ENCODE results near the gene SEC22B. TPM values are rescaled to one million over a fixed set of nuclear protein-coding genes. Genes with fewer than 3 reads are reported as not detected.
"Not testable (repeated sequence)": the region's sequence is repeated elsewhere in the genome, so short reads cannot be mapped to it uniquely, and the experiment has no call there.

Gene SEC22B
- total and polyA plus RNA-seq, 5 experiments from 2014 or later: 15.8 to 49.9 (median 17.8) TPM

DNA sequence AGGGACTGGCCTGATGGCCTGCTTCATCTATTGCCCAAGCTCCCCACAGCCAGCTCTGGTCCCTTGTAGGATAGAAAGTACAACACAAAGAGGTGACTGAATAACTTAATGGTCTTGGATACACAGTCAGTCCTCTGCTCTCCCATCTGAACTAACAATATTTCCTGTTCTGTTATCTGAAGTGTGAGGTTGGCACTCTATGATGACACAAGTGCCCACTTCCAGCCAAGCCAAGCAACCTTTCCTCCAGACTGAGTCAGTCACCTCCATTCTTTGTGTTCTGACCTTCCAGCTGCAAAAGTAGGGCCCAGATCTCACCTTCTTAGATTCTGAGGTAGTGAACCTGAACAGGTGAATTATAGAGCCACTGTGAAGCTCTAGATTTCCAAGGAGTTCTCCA lies 34.5 kb downstream of the SEC22B start:
- DNase-seq, H3K9me3 Mint-ChIP-seq, POLR2A ChIA-PET, H3K27me3 Mint-ChIP-seq, H3K36me3 Mint-ChIP-seq, ATAC-seq: not testable (repeated sequence)
- H3K4me3 Mint-ChIP-seq: peak overlapping the region in 5 of 10 donors; percentile 20 to 62 (median 36)
- H3K27ac Mint-ChIP-seq: peak overlapping the region in 6 of 10 donors; percentile 6 to 61 (median 28)
- peaks cover 9 to 30% (median 20%) of the 10 kb centered on the region in 4 donors for H3K4me1 Mint-ChIP-seq

DNA sequence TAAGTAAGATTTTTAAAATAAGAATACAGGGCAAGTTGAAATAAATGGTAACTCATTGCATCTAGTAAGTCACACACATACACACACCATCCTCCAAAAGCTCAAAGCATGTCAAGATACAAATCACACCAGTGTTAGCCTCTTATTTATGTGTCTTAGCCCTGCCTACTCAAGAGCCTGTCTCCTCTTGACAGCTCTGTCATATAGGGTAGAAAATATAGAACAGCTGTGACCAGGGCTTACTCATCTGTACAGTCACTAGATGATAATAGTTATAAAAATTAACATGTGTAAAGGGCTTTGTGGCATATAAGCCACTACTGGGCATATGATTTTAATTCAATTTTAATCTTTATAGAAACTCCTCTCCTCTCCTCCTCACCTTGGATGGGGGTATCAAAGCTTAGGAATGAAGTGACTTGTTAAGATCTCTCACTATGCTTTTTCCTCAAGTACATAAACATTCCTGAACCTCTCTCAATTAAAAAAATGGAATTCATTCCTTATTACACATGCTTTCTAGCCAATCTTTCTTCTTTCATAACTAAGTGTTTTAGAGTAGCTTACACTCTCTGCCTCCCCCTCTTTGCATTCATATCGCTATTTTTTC lies 35.6 kb downstream of the SEC22B start:
- H3K27ac Mint-ChIP-seq, H3K4me3 Mint-ChIP-seq, DNase-seq, H3K36me3 Mint-ChIP-seq, POLR2A ChIA-PET, H3K27me3 Mint-ChIP-seq, H3K9me3 Mint-ChIP-seq, ATAC-seq: not testable (repeated sequence)
- H3K4me1 Mint-ChIP-seq: peaks cover 9 to 30% (median 20%) of the 10 kb centered on the region in 4 donors

GRCh38 chr1:120136086-120136485 lies 40.2 kb downstream of the SEC22B start:
- H3K4me3 Mint-ChIP-seq, H3K36me3 Mint-ChIP-seq, H3K9me3 Mint-ChIP-seq, POLR2A ChIA-PET, DNase-seq, H3K27ac Mint-ChIP-seq, ATAC-seq, H3K27me3 Mint-ChIP-seq: not testable (repeated sequence)
- peaks cover 0 to 10% (median 0%) of the 10 kb centered on the region in 4 donors for H3K4me1 Mint-ChIP-seq

- POLR2A ChIA-PET, H3K36me3 Mint-ChIP-seq, H3K27me3 Mint-ChIP-seq, H3K4me3 Mint-ChIP-seq, H3K9me3 Mint-ChIP-seq, H3K27ac Mint-ChIP-seq, DNase-seq, ATAC-seq: not testable (repeated sequence)
- peaks cover 0 to 13% (median under 1%) of the 10 kb centered on the region in 4 donors for H3K4me1 Mint-ChIP-seq
Measured at GRCh38 chr1:120133928-120134325, 42.4 kb downstream of the SEC22B start.

DNA sequence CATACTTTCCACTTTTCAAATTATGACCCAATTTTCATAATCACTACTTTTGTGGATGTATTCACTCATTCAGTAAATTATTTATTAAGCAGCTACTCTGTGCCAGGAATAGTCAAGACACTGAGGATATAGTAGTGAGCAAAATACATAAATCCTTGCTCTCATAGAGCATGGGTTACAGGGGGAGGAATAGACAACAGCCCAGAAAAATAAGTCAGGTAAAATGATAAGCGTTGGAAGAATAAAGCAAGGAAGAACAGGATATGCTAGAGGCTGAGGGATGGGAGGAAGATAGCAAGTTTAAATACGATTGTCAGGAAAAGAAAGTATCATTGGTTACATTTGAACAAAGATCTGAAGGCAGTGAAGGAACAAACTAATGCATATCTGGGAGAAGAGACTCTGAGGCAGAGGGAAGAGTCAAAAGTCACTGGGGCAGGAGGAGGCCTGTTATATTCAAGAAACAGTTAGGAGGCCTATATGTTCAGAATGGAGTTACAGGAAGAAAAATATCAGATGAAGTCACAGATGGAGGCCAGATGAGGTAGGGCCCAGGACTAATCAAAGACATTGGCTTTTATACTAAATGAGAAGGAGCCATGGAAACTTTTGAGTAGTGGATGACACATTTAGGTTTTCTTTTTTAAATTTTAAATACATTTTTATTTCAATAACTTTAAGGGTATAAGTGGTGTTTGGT lies 42.9 kb downstream of the SEC22B start:
- DNase-seq: no peak
- Mint-ChIP-seq H3K4me1 (peaks cover 0 to 13% (median under 1%) of the 10 kb centered on the region in 4 donors), H3K4me3 (no peak overlapping the region), H3K36me3 (no peaks in the 10 kb centered on the region), H3K27ac (no peak overlapping the region), H3K27me3 (no peaks in the 10 kb centered on the region), H3K9me3 (no peaks in the 10 kb centered on the region)
- no peak for ATAC-seq
- POLR2A ChIA-PET: no interaction called here

- DNase-seq, H3K27ac Mint-ChIP-seq, H3K27me3 Mint-ChIP-seq, ATAC-seq, H3K9me3 Mint-ChIP-seq, H3K36me3 Mint-ChIP-seq, POLR2A ChIA-PET, H3K4me3 Mint-ChIP-seq: not testable (repeated sequence)
- H3K4me1 Mint-ChIP-seq: peaks cover 0 to 13% (median under 1%) of the 10 kb centered on the region in 4 donors
Measured at GRCh38 chr1:120132406-120132763, 43.9 kb downstream of the SEC22B start.

DNA sequence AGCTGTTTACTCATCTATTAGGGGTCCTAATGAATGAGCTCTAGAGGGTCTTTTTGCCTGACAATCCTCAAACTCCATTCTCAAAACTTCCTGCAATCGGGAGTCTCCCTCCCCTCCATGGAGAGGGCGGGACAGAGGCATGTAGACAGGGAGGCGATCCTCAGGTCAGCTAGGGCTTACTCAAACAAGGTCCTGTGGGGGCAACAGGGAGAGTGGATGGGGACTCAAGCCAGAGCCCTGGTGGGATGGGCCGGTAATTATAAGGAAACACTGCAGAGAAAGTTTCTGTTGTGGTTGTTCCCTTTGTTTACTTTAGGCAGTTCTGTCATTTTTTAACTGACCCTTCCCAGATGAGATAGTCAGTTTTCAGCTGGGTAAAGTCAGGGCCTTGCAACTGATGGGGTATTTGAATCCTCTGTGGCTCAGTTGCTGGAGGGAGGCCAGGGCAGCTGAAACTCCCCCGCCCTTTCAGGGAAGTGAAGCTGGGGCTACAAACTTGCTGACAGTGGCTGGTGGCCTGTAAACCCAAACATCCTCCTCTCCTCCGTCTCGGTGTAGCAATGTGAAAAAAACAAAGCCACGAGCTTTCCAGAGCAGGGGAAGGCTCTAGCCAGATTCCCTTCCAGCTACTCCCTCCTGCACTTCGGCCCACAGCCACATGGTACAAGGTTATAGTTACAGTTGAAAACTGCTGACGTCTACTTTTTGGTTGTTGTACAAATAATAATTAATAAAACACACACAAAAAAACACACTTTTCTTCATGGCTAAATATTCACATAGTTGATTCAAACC lies 44.5 kb downstream of the SEC22B start:
- H3K27me3 Mint-ChIP-seq, H3K36me3 Mint-ChIP-seq, H3K9me3 Mint-ChIP-seq, DNase-seq, H3K4me3 Mint-ChIP-seq, ATAC-seq, POLR2A ChIA-PET: not testable (repeated sequence)
- Mint-ChIP-seq H3K27ac (peak overlapping the region in 1 of 10 donors; percentile 8), H3K4me1 (peaks cover 0 to 13% (median under 1%) of the 10 kb centered on the region in 4 donors)

DNA sequence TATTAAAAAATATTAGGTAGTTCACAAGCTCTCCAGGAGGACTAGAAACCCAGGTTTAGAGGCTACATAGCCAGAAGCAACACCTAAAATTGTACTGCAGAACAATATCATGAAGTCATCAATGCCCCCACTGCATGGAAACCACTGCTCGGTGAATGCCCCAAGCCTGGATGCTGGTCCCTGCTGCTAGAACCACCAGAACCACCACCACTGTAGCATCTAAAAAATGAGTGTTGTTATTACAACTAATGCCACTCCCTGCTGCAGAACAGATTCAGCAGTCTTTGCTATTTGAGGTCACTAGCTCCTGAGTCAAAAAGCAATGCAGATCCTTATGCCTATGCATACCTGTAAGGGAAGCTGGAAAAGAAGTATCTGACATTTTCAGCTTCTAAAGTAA lies 48.4 kb downstream of the SEC22B start:
- H3K27ac Mint-ChIP-seq, ATAC-seq, H3K9me3 Mint-ChIP-seq, H3K36me3 Mint-ChIP-seq, POLR2A ChIA-PET, DNase-seq, H3K4me3 Mint-ChIP-seq, H3K27me3 Mint-ChIP-seq: not testable (repeated sequence)
- H3K4me1 Mint-ChIP-seq: peaks cover 0 to 24% (median 12%) of the 10 kb centered on the region in 4 donors

- H3K9me3 Mint-ChIP-seq, H3K4me3 Mint-ChIP-seq, H3K27me3 Mint-ChIP-seq, H3K27ac Mint-ChIP-seq, POLR2A ChIA-PET, ATAC-seq, H3K36me3 Mint-ChIP-seq, DNase-seq: not testable (repeated sequence)
- H3K4me1 Mint-ChIP-seq: peaks cover 2 to 25% (median 17%) of the 10 kb centered on the region in 4 donors
Measured at GRCh38 chr1:120126216-120126615, 50.1 kb downstream of the SEC22B start.

DNA sequence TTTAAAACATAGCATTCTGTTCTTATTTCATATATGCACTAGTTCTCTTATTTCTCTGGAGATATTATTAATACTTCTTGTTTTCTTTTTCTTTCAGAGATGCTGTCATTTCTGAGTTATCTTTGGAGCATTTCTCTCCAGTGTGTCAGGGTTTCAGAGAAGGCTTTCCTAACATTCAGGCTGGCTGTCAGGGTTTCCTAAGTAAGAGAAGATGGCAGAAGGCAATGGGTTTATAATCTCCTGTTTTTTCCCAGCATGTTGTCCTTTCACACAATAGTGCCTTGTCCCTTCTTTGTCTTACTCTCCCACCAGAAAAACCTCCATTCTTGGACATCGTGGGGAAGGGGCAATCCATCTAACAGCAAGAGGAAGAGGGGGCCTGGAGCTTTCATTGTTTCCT lies 51.7 kb downstream of the SEC22B start:
- DNase-seq, POLR2A ChIA-PET, ATAC-seq, H3K9me3 Mint-ChIP-seq, H3K27ac Mint-ChIP-seq, H3K36me3 Mint-ChIP-seq, H3K27me3 Mint-ChIP-seq, H3K4me3 Mint-ChIP-seq: not testable (repeated sequence)
- H3K4me1 Mint-ChIP-seq: peaks cover 2 to 25% (median 18%) of the 10 kb centered on the region in 4 donors

DNA sequence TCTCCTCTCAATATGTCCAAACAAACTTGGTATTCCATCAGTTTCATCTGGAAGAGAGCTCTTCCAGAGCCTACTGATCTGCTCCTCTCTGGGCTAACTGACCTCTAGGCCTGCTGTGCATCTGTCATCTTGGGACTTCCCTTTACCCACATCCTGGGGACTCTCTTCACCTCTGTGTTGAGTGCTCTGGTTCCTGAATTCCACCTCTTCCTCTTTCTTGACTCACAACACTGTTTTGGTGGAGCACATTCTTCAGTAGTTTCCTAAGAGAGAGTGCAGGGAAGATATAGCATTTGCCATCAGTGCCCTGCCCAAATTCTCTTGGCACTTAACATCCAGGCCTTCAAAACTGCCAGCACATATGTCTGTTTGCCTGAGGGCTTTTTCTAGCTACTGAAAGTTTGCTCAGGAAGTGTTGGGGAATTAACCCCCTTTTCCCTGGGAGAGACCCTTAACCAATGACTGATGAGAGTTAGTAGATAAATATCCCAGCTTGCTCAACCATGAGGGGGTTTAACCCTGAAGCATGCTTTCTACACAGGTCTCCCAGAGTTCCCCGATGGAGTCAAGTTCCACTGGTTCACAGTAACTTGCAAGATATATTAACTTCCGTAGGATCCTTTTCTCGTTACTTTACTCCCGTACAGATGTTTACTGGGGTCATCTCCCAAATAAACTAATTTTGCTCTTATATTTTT lies 52.4 kb downstream of the SEC22B start:
- H3K27ac Mint-ChIP-seq: peak overlapping the region in 1 of 10 donors; percentile 38
- not testable (repeated sequence) for DNase-seq, H3K4me3 Mint-ChIP-seq

DNA sequence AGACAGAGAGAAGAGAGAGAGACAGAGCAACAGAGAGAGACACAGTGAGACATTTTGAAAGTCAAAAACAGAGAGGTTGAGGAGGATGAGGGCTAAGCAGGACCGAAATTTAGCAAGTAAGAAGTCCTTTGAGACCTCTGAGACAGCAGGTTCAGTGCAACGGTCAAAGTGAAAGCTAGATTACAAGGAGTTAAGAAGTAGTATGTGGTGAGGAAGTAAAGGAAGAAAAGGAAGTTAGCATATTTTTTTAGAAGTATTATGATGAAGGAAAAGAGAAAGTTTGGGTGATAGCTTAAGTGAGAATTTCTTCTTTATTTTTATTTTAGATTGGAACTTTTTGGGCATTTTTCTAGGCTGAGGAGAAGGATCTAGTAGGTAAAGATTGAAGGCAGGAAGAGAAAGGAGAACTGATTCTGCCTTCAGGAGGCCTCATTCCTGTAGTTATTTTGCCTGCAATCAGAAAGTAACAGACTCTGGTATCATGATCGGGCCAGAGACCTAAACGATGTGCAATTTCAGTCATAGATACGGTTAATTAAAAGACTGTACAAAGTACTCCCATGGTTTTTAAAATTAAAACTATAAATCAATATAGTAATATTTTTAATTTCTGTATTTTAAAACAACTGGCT lies 53.9 kb downstream of the SEC22B start:
- H3K36me3 Mint-ChIP-seq, POLR2A ChIA-PET, H3K27me3 Mint-ChIP-seq, H3K9me3 Mint-ChIP-seq, DNase-seq: not testable (repeated sequence)
- H3K4me3 Mint-ChIP-seq: peak overlapping the region; percentile 28 to 83 (median 76)
- H3K27ac Mint-ChIP-seq: peak overlapping the region in 8 of 10 donors; percentile 26 to 89 (median 78)
- peaks cover 6 to 31% (median 20%) of the 10 kb centered on the region in 4 donors for H3K4me1 Mint-ChIP-seq
- ATAC-seq: peak; percentile 69 to 76

More for the DNA sequence above, 52.4 kb downstream of the SEC22B start:
- H3K36me3 Mint-ChIP-seq, H3K9me3 Mint-ChIP-seq, H3K27me3 Mint-ChIP-seq, POLR2A ChIA-PET: not testable (repeated sequence)
- peak; percentile 41 to 57 for ATAC-seq
- peaks cover 2 to 25% (median 16%) of the 10 kb centered on the region in 4 donors for H3K4me1 Mint-ChIP-seq

All from naive thymus-derived CD8-positive, alpha-beta T cell (primary cell).